ENCODE measurements around the gene PPP1R9A.

The PPP1R9A gene

GRCh38 chr7:95035295-95035694, 127.9 kb downstream of the PPP1R9A start:
- no peak for DNase-seq (ENCODE audit: low spot score)

- DNase-seq (ENCODE audit: low spot score), result no peak
Measured at GRCh38 chr7:95041031-95041430, 133.6 kb downstream of the PPP1R9A start.

GRCh38 chr7:95045236-95045923, 138.0 kb downstream of the PPP1R9A start:
- no peak for DNase-seq (ENCODE audit: low spot score)

GRCh38 chr7:95046494-95047240, 139.3 kb downstream of the PPP1R9A start:
- DNase-seq (ENCODE audit: low spot score), result no peak

GRCh38 chr7:95047291-95047690, 139.9 kb downstream of the PPP1R9A start:
- DNase-seq (ENCODE audit: low spot score), result no peak

GRCh38 chr7:95052566-95053094, 145.2 kb downstream of the PPP1R9A start:
- no peak for DNase-seq (ENCODE audit: low spot score)

- no peak for DNase-seq (ENCODE audit: low spot score)
Measured at GRCh38 chr7:95054386-95054785, 147.0 kb downstream of the PPP1R9A start.

- no peak for DNase-seq (ENCODE audit: low spot score)
Measured at GRCh38 chr7:95055295-95055694, 147.9 kb downstream of the PPP1R9A start.

GRCh38 chr7:95056107-95056739, 148.8 kb downstream of the PPP1R9A start:
- DNase-seq (ENCODE audit: low spot score), result no peak

GRCh38 chr7:95056901-95057300, 149.5 kb downstream of the PPP1R9A start:
- DNase-seq (ENCODE audit: low spot score), result no peak

GRCh38 chr7:95059842-95060313, 152.5 kb downstream of the PPP1R9A start:
- no peak for DNase-seq (ENCODE audit: low spot score)

GRCh38 chr7:95062901-95063300, 155.5 kb downstream of the PPP1R9A start:
- DNase-seq (ENCODE audit: low spot score), result no peak

- no peak for DNase-seq (ENCODE audit: low spot score)
Measured at GRCh38 chr7:95066737-95067530, 159.5 kb downstream of the PPP1R9A start.

- no peak for DNase-seq (ENCODE audit: low spot score)
Measured at GRCh38 chr7:95088536-95089215, 181.3 kb downstream of the PPP1R9A start.

- no peak for DNase-seq (ENCODE audit: low spot score)
Measured at GRCh38 chr7:95089414-95090315, 182.3 kb downstream of the PPP1R9A start.

GRCh38 chr7:95092324-95092723, 184.9 kb downstream of the PPP1R9A start:
- DNase-seq (ENCODE audit: low spot score), result peak; percentile 30

- no peak for DNase-seq (ENCODE audit: low spot score)
Measured at GRCh38 chr7:95095259-95095965, 188.0 kb downstream of the PPP1R9A start.

GRCh38 chr7:95095966-95096540, 188.7 kb downstream of the PPP1R9A start:
- DNase-seq (ENCODE audit: low spot score), result no peak

- DNase-seq (ENCODE audit: low spot score), result no peak
Measured at GRCh38 chr7:95097291-95097690, 189.9 kb downstream of the PPP1R9A start.
